H1 (cell line): ENCODE data around the gene YWHAB. TPM values are rescaled to one million over a fixed set of nuclear protein-coding genes. Genes with fewer than 3 reads are reported as not detected.

Experiments
- CTCF ChIA-PET: fragments of 300-600 bp; sonication (Branson Sonifier 250); formaldehyde crosslinking; loops from one replicate; lab custom pipeline; 2021; ENCODE audit not compliant: partially characterized antibody; lab: Charles Lee
- POLR2A ChIA-PET: fragments of 300-600 bp; sonication (Branson Sonifier 250); formaldehyde crosslinking; loops from one replicate; lab custom pipeline; 2021; ENCODE audit warnings: inconsistent platforms; ENCODE audit not compliant: partially characterized antibody; lab: Charles Lee
- DNase-seq, 2 experiments: peaks; one replicate each; pipeline versions ENCODE4 v3.0.0 to v3.0.0-alpha.2; 2010 to 2022; ENCODE audit warnings: low spot score in 2 of 2, low read depth in 1 of 2, mixed read lengths in 1 of 2
- FAIRE-seq: peaks from 2 replicates; lab custom pipeline; 2011; peaks lifted over from hg19 to GRCh38; lab: Jason Lieb, UNC
- H2AFZ ChIP-seq: 2 replicates; pipeline ENCODE4 v1.8.1; 2012; ENCODE audit warnings: low read length, inconsistent platforms
- H2AK5ac ChIP-seq: 2 replicates; pipeline ENCODE4 v1.6.1; 2013; ENCODE audit warnings: low read depth, low read length
- H2BK120ac ChIP-seq: replicated peaks from 2 replicates; pipeline ENCODE3; 2013; ENCODE audit warnings: low read depth, low read length, inconsistent platforms
- H2BK12ac ChIP-seq: 2 replicates; pipeline ENCODE4 v1.6.1; 2013; ENCODE audit warnings: low read depth, low read length
- H2BK15ac ChIP-seq: 2 replicates; pipeline ENCODE4 v1.6.1; 2013; ENCODE audit warnings: low read length
- H2BK20ac ChIP-seq: 2 replicates; pipeline ENCODE4 v1.6.1; 2013; ENCODE audit warnings: low read length
- H2BK5ac ChIP-seq: 2 replicates; pipeline ENCODE4 v1.6.1; 2013; ENCODE audit warnings: low read depth, low read length
- H3K14ac ChIP-seq: 2 replicates; pipeline ENCODE4 v1.6.1; 2013; ENCODE audit warnings: inconsistent platforms; ENCODE audit not compliant: insufficient read length
- H3K18ac ChIP-seq: 2 replicates; pipeline ENCODE4 v1.6.1; 2013; ENCODE audit warnings: low read length; ENCODE audit errors: extremely low read depth
- H3K23ac ChIP-seq: 2 replicates; pipeline ENCODE4 v1.6.1; 2013; ENCODE audit warnings: inconsistent platforms; ENCODE audit not compliant: insufficient read length
- H3K23me2 ChIP-seq: 2 replicates; pipeline ENCODE4 v1.6.1; 2013; ENCODE audit warnings: low read depth, low read length
- H3K27ac ChIP-seq: 2 replicates; pipeline ENCODE4 v1.6.1; 2011; ENCODE audit warnings: low read depth, low read length, inconsistent platforms
- H3K27me3 ChIP-seq, 4 experiments: replicated peaks in 1 of 4; 1 replicate in 1 of 4; 2 replicates in 3 of 4; pipeline versions ENCODE4 v1.6.1 to v1.8.1; 2011 to 2013; ENCODE audit warnings: low read length in 3 of 4, mild to moderate bottlenecking in 3 of 4, inconsistent platforms in 2 of 4, mixed read lengths in 2 of 4, moderate library complexity in 1 of 4; ENCODE audit not compliant: control insufficient read depth in 3 of 4, insufficient read depth in 3 of 4; ENCODE audit errors: extremely low read depth in 1 of 4
- H3K36me3 ChIP-seq, 4 experiments: 2 replicates each; pipeline versions ENCODE4 v1.6.1 to v1.8.1; 2011 to 2013; ENCODE audit warnings: mild to moderate bottlenecking in 4 of 4, low read length in 3 of 4, moderate library complexity in 2 of 4, control low read depth in 1 of 4, inconsistent platforms in 1 of 4; ENCODE audit not compliant: insufficient read depth in 4 of 4, control insufficient read depth in 2 of 4
- H3K4ac ChIP-seq: replicated peaks from 2 replicates; pipeline ENCODE3; 2013; ENCODE audit warnings: low read length, low read depth, mixed read lengths, inconsistent platforms; ENCODE audit not compliant: insufficient read length
- H3K4me1 ChIP-seq, 4 experiments: replicated peaks in 1 of 4; 1 replicate in 1 of 4; 2 replicates in 3 of 4; pipeline versions ENCODE4 v1.6.1 to v1.8.1; 2011 to 2013; ENCODE audit warnings: low read length in 3 of 4, inconsistent platforms in 2 of 4, mixed read lengths in 1 of 4; ENCODE audit not compliant: insufficient read depth in 4 of 4, control insufficient read depth in 3 of 4
- H3K4me2 ChIP-seq, 2 experiments: 2 replicates each; pipeline versions ENCODE4 v1.6.1 to v1.8.1; 2011 to 2013; ENCODE audit warnings: low read depth in 2 of 2, low read length in 2 of 2, control low read depth in 1 of 2, inconsistent platforms in 1 of 2, mild to moderate bottlenecking in 1 of 2; ENCODE audit not compliant: insufficient read depth in 1 of 2
- H3K4me3 ChIP-seq, 4 experiments: fragments of 200-600, 300-600 bp in 1 of 4; sonication (generic), shearing (Covaris generic), sonication (Bioruptor Twin) in 1 of 4; 2 replicates each; pipeline versions ENCODE4 v1.5.1 to v1.8.1; 2011 to 2016; ENCODE audit warnings: low read length in 4 of 4, low read depth in 3 of 4, control low read depth in 2 of 4, inconsistent platforms in 2 of 4, mild to moderate bottlenecking in 2 of 4, mixed read lengths in 1 of 4, moderate library complexity in 1 of 4; ENCODE audit not compliant: insufficient read depth in 2 of 4; ENCODE audit errors: extremely low read depth in 1 of 4
- H3K56ac ChIP-seq: replicated peaks from 2 replicates; pipeline ENCODE3; 2013; ENCODE audit warnings: low read depth, mild to moderate bottlenecking, mixed read lengths, low read length, inconsistent platforms; ENCODE audit not compliant: insufficient read length
- H3K79me1 ChIP-seq: 2 replicates; pipeline ENCODE4 v1.6.1; 2013; ENCODE audit warnings: low read depth, low read length, control low read depth
- H3K79me2 ChIP-seq, 2 experiments: 2 replicates each; pipeline versions ENCODE4 v1.6.1 to v1.8.1; 2012 to 2013; ENCODE audit warnings: low read length in 2 of 2, mild to moderate bottlenecking in 2 of 2, inconsistent platforms in 1 of 2; ENCODE audit not compliant: insufficient read depth in 2 of 2, control insufficient read depth in 1 of 2
- H3K9ac ChIP-seq, 4 experiments: replicated peaks in 1 of 4; 1 replicate in 1 of 4; 2 replicates in 3 of 4; pipeline versions ENCODE4 v1.6.1 to v1.8.1; 2011 to 2013; ENCODE audit warnings: low read depth in 3 of 4, low read length in 3 of 4, control low read depth in 2 of 4, mild to moderate bottlenecking in 2 of 4, moderate library complexity in 2 of 4, inconsistent platforms in 1 of 4; ENCODE audit errors: extremely low read depth in 1 of 4
- H3K9me3 ChIP-seq, 2 experiments: 2 replicates each; pipeline versions ENCODE4 v1.6.1 to v1.8.1; 2012 to 2013; ENCODE audit warnings: mild to moderate bottlenecking in 2 of 2, moderate library complexity in 2 of 2, control low read depth in 1 of 2, inconsistent platforms in 1 of 2, low read depth in 1 of 2, low read length in 1 of 2, mixed read lengths in 1 of 2; ENCODE audit not compliant: insufficient read depth in 2 of 2
- H4K20me1 ChIP-seq, 2 experiments: replicated peaks in 1 of 2; 2 replicates each; pipeline versions ENCODE3 to v1.8.1; 2011 to 2013; ENCODE audit warnings: inconsistent platforms in 2 of 2, low read length in 2 of 2, mild to moderate bottlenecking in 1 of 2; ENCODE audit not compliant: insufficient read depth in 2 of 2, control insufficient read depth in 1 of 2
- H4K5ac ChIP-seq: 2 replicates; pipeline ENCODE4 v1.6.1; 2013; ENCODE audit warnings: low read length, low read depth, mixed read lengths, inconsistent platforms; ENCODE audit not compliant: insufficient read length
- H4K8ac ChIP-seq: 2 replicates; pipeline ENCODE4 v1.8.0; 2013; ENCODE audit warnings: mild to moderate bottlenecking, moderate library complexity, low read length, inconsistent platforms; ENCODE audit not compliant: insufficient read depth; ENCODE audit errors: extremely low read depth
- H4K91ac ChIP-seq: replicated peaks from 2 replicates; pipeline ENCODE3; 2013; ENCODE audit warnings: low read length, mixed read lengths, inconsistent platforms; ENCODE audit not compliant: insufficient read length
- ASH2L ChIP-seq: fragments of 200-600, 300-600 bp; sonication (generic); IDR thresholded peaks from one replicate; pipeline ENCODE4 v1.7.1; 2017; ENCODE audit warnings: low read length
- EGR1 ChIP-seq: IDR thresholded peaks from 2 replicates; pipeline ENCODE4 v1.6.1; 2011; ENCODE audit warnings: low read depth, low read length, borderline replicate concordance
- HDAC2 ChIP-seq, 2 experiments: fragments of 300-600 bp in 1 of 2; sonication (generic) in 1 of 2; IDR thresholded peaks; 2 replicates each; pipeline ENCODE4 v1.6.1; 2011 to 2012; ENCODE audit warnings: low read depth in 2 of 2, low read length in 2 of 2, mild to moderate bottlenecking in 2 of 2, moderate library complexity in 2 of 2, borderline replicate concordance in 1 of 2, inconsistent platforms in 1 of 2
- MAFK ChIP-seq: IDR thresholded peaks from 2 replicates; pipeline ENCODE4 v1.6.1; 2012; ENCODE audit warnings: low read depth, mild to moderate bottlenecking, improper control_type of control experiment, low read length
- PHF8 ChIP-seq: fragments of 200-600 bp; sonication (generic); conservative IDR thresholded peaks from 2 replicates; pipeline ENCODE4 v1.7.1; 2012; ENCODE audit warnings: low read depth, mild to moderate bottlenecking, inconsistent platforms, low read length, moderate library complexity
- POLR2A ChIP-seq, 2 experiments: IDR thresholded peaks; 1 replicate in 1 of 2; 2 replicates in 1 of 2; pipeline ENCODE4 v1.6.1; 2011; ENCODE audit warnings: low read depth in 2 of 2, low read length in 2 of 2, mild to moderate bottlenecking in 2 of 2; ENCODE audit errors: control extremely low read depth in 1 of 2
- SIX5 ChIP-seq: IDR thresholded peaks from 2 replicates; pipeline ENCODE4 v1.6.1; 2011; ENCODE audit warnings: mild to moderate bottlenecking, low read depth, low read length
- SP2 ChIP-seq: IDR thresholded peaks from 2 replicates; pipeline ENCODE4 v1.6.1; 2012; ENCODE audit warnings: mild to moderate bottlenecking, low read length, inconsistent platforms
- SP4 ChIP-seq: IDR thresholded peaks from 2 replicates; pipeline ENCODE4 v1.6.1; 2012; ENCODE audit warnings: low read length, inconsistent platforms
- TAF1 ChIP-seq: IDR thresholded peaks from 2 replicates; pipeline ENCODE4 v1.6.1; 2011; ENCODE audit warnings: mild to moderate bottlenecking, low read depth, low read length
- TEAD4 ChIP-seq: IDR thresholded peaks from 2 replicates; pipeline ENCODE4 v1.6.1; 2012; ENCODE audit warnings: low read depth, low read length, inconsistent platforms, mixed read lengths
- WGBS, 2 experiments: shearing (Covaris generic) in 1 of 2; methylation state at CpG; one replicate each; pipeline versions ENCODE4 v1.1.6 to v1.1.7; 2013 to 2015; ENCODE audit warnings: low lambda C conversion rate in 2 of 2, mixed read lengths in 2 of 2, inconsistent platforms in 1 of 2, low coverage in 1 of 2, missing lambda C conversion rate in 1 of 2; ENCODE audit not compliant: insufficient replicate concordance in 2 of 2, insufficient coverage in 1 of 2, insufficient read length in 1 of 2; ENCODE audit errors: extremely low coverage in 1 of 2, missing lambda C conversion rate in 1 of 2; 5-methylcytosine and 5-hydroxymethylcytosine counted together
- polyA plus RNA-seq, 7 experiments: library from polyadenylated mRNA; depleted of rRNA in 3 of 7; stranded (reverse) in 5 of 7; unstranded in 2 of 7; fragments of >200 nt in 5 of 7; fragments of 200-250 nt in 2 of 7; gene quantifications; 1 replicate in 5 of 7; 2 replicates in 1 of 7; 4 replicates in 1 of 7; pipeline versions ENCODE4 v1.2.1 to v1.2.3, GENCODE V29; 2011 to 2013; ENCODE audit warnings: missing spikeins in 2 of 7, mixed read lengths in 2 of 7
- total RNA-seq: library from RNA; stranded (reverse); fragmentation: NEBNext Ultra II Directional; extraction: Animal tissue kit (Norgen Biotek cat#: 25700); gene quantifications from 2 replicates; pipeline ENCODE4 v1.2.1, GENCODE V29; 2021

The YWHAB gene
- total and polyA plus RNA-seq, 2 of the 8 experiments (the other 6 are each of a cell fraction or from before 2014, with no cell fraction given): 72.9 to 256 TPM

GRCh38 chr20:44909872-44910689 is 24.6 kb downstream of the YWHAB start, which contains the start of gene PABPC1L:
TSS of gene PABPC1L (plus strand) at chr20:44910060. CDS start at chr20:44910144, 84 bp downstream.
- DNase-seq: peak; percentile 87
- peak within 1 kb of the TSS; percentile 45; the same call in 1 of the 2 replicates for H4K8ac ChIP-seq
- H2BK12ac ChIP-seq: peak within 1 kb of the TSS; percentile 68; the same call in 1 of the 2 replicates
- peak within 1 kb of the TSS; percentile 48 to 68 (median 57) for H3K9ac ChIP-seq
- H3K79me1 ChIP-seq: peaks cover 3% of the 10 kb centered on the region
- H3K4ac ChIP-seq: no peak within 1 kb of the TSS
- H2BK20ac ChIP-seq: no peak within 1 kb of the TSS
- no peak within 1 kb of the TSS; the same call in 1 of the 2 replicates for H2AFZ ChIP-seq
- H3K27me3 ChIP-seq: no peaks in the 10 kb centered on the region
- H4K5ac ChIP-seq: peak within 1 kb of the TSS; percentile 91
- H3K18ac ChIP-seq: peak within 1 kb of the TSS; percentile 98
- H3K23me2 ChIP-seq: peaks cover 2% of the 10 kb centered on the region; the same call in 1 of the 2 replicates
- H3K27ac ChIP-seq: peak within 1 kb of the TSS; percentile 33; the same call in 1 of the 2 replicates
- H2BK5ac ChIP-seq: peak within 1 kb of the TSS; percentile 72
- FAIRE-seq: no peak
- no peaks in the 10 kb centered on the region for H3K9me3 ChIP-seq
- H3K56ac ChIP-seq: no peak within 1 kb of the TSS
- H3K4me2 ChIP-seq: peak within 1 kb of the TSS; percentile 88 to 95
- H3K23ac ChIP-seq: no peak within 1 kb of the TSS
- POLR2A ChIA-PET: interaction anchor here (0.6 to 5.3 kb wide), 20 partner anchors 9 to 227 kb away, joined by 3 to 38 read pairs (median 4); partner anchors contain the start of gene YWHAB
- 2% methylated on average over 37 of the region's 61 CpGs; no CpG with 5 or more reads in 1 of the 2 experiments for WGBS, 2 experiments
- peak within 1 kb of the TSS; percentile 20; the same call in 1 of the 2 replicates for H2AK5ac ChIP-seq
- no peak within 1 kb of the TSS for H3K14ac ChIP-seq
- 0 out of 2 replicates have a peak within 1 kb of the TSS, but pooled peaks have one; percentile 82 for H2BK15ac ChIP-seq
- peak within 1 kb of the TSS; percentile 65 to 89 (median 82) for H3K4me3 ChIP-seq
- H4K91ac ChIP-seq: peak within 1 kb of the TSS; percentile 63
- peaks cover 0 to 6% (median 1%) of the 10 kb centered on the region in 4 experiments; a peak in 5 of 7 replicates for H3K4me1 ChIP-seq
- CTCF ChIA-PET: interaction anchor here (0.6 to 1.9 kb wide), 10 partner anchors 9 to 294 kb away, joined by 3 to 7 read pairs (median 4); partner anchors contain the start of gene TOMM34
- H2BK120ac ChIP-seq: no peak within 1 kb of the TSS
- peaks cover 20 to 46% (median 36%) of the 10 kb centered on the region in 4 experiments for H3K36me3 ChIP-seq
- peaks cover 9 to 13% of the 10 kb centered on the region in 2 experiments for H4K20me1 ChIP-seq
- H3K79me2 ChIP-seq: peaks cover 0 to 17% of the 10 kb centered on the region in 2 experiments; a peak in 1 of 4 replicates
- TF ChIP-seq SIX5: no peak
- peak; percentile 98; the same call in 1 of the 2 replicates for TF ChIP-seq EGR1
- no peak for TF ChIP-seq TEAD4
- TF ChIP-seq PHF8: peak; percentile 63
- peak; percentile 34 for TF ChIP-seq ASH2L
- TF ChIP-seq MAFK: no peak
- 0 out of 4 replicates have a peak, but pooled peaks of 1 of the 2 experiments have one; percentile 82 for TF ChIP-seq HDAC2 (IDR thresholded peaks at IDR 0.05; ENCODE audit: borderline replicate concordance in 1 of 2, low read depth in 2 of 2, low read length in 2 of 2)
- TF ChIP-seq SP4: no peak
- no peak for TF ChIP-seq SP2
- 0 out of 2 replicates have a peak, but pooled peaks have one; percentile 41 for TF ChIP-seq TAF1
- TF ChIP-seq POLR2A (IDR thresholded peaks at IDR 0.05; ENCODE audit: control extremely low read depth in 1 of 2, low read depth in 2 of 2, low read length in 2 of 2): peak in 1 of 2 experiments; percentile 16; a peak in 1 of 3 replicates
